GM21390 (cell line): ENCODE results near the gene CELA3B.
"Not testable (repeated sequence)": the region's sequence is repeated elsewhere in the genome, so short reads cannot be mapped to it uniquely, and the experiment has no call there.

Experiments
- ATAC-seq: cut with Tn5 transposase; IDR thresholded peaks from one replicate; pipeline ENCODE4 v1.9.1; 2021; ENCODE audit not compliant: unreplicated experiment

Gene CELA3B

GRCh38 chr1:21942959-21943640 lies 33.7 kb upstream of the CELA3B start:
- ATAC-seq: not testable (repeated sequence)

- no peak for ATAC-seq
Observed at GRCh38 chr1:21944733-21945073, 32.1 kb upstream of the CELA3B start.

- ATAC-seq: no peak
Observed at GRCh38 chr1:21946836-21947587, 29.8 kb upstream of the CELA3B start.

GRCh38 chr1:21950734-21951133 lies 26.1 kb upstream of the CELA3B start:
- no peak for ATAC-seq

- no peak for ATAC-seq
Observed at GRCh38 chr1:21951226-21951870, 25.5 kb upstream of the CELA3B start.

GRCh38 chr1:21952786-21953520 lies 23.9 kb upstream of the CELA3B start:
- no peak for ATAC-seq

- ATAC-seq: no peak
Observed at GRCh38 chr1:21955058-21955457, 21.8 kb upstream of the CELA3B start.

- ATAC-seq: no peak
Observed at GRCh38 chr1:21955501-21956281, 21.1 kb upstream of the CELA3B start.

GRCh38 chr1:21956720-21957552 lies 19.9 kb upstream of the CELA3B start:
- no peak for ATAC-seq

GRCh38 chr1:21961337-21961736 lies 15.5 kb upstream of the CELA3B start:
- no peak for ATAC-seq

- no peak for ATAC-seq
Observed at GRCh38 chr1:21961799-21962198, 15.0 kb upstream of the CELA3B start.

- ATAC-seq: no peak
Observed at GRCh38 chr1:21963477-21964217, 13.2 kb upstream of the CELA3B start.

GRCh38 chr1:21966247-21967000 lies 10.4 kb upstream of the CELA3B start:
- ATAC-seq: no peak

GRCh38 chr1:21967216-21967615 lies 9.6 kb upstream of the CELA3B start:
- not testable (repeated sequence) for ATAC-seq

- not testable (repeated sequence) for ATAC-seq
Observed at GRCh38 chr1:21969066-21969465, 7.8 kb upstream of the CELA3B start.

GRCh38 chr1:21970523-21970922 lies 6.3 kb upstream of the CELA3B start:
- ATAC-seq: not testable (repeated sequence)

GRCh38 chr1:21972973-21973441 lies 3.8 kb upstream of the CELA3B start:
- ATAC-seq: not testable (repeated sequence)

- not testable (repeated sequence) for ATAC-seq
Observed at GRCh38 chr1:21973948-21974347, 2.9 kb upstream of the CELA3B start.
